T-helper 1 cell treated with Interleukin-12 subunit alpha and Interleukin-12 subunit beta and Interleukin-4 antibody, amounts not matched to agents 30 μg/mL and 1 μg/mL, for 36 hours (primary cell): ENCODE measurements around the gene PRKCD.
A peak's percentile ranks its signal among the peaks of the same experiment; 100 is the strongest.

Experiments used
- H3K27ac Mint-ChIP-seq: one replicate; pipeline ENCODE4 v1.8.0; 2021; ENCODE audit warnings: mild to moderate bottlenecking, mixed read lengths
- H3K27me3 Mint-ChIP-seq: one replicate; pipeline ENCODE4 v1.8.0; 2021; ENCODE audit warnings: low read depth, mixed read lengths
- H3K36me3 Mint-ChIP-seq: one replicate; pipeline ENCODE4 v1.8.0; 2021; ENCODE audit warnings: low read depth, mixed read lengths
- H3K4me1 Mint-ChIP-seq: one replicate; pipeline ENCODE4 v1.8.0; 2021; ENCODE audit warnings: low read depth, mixed read lengths
- H3K4me3 Mint-ChIP-seq: one replicate; pipeline ENCODE4 v1.8.0; 2021; ENCODE audit warnings: mild to moderate bottlenecking, moderate library complexity, mixed read lengths
- H3K9me3 Mint-ChIP-seq: one replicate; pipeline ENCODE4 v1.8.0; 2021; ENCODE audit warnings: mixed read lengths

Gene PRKCD

DNA sequence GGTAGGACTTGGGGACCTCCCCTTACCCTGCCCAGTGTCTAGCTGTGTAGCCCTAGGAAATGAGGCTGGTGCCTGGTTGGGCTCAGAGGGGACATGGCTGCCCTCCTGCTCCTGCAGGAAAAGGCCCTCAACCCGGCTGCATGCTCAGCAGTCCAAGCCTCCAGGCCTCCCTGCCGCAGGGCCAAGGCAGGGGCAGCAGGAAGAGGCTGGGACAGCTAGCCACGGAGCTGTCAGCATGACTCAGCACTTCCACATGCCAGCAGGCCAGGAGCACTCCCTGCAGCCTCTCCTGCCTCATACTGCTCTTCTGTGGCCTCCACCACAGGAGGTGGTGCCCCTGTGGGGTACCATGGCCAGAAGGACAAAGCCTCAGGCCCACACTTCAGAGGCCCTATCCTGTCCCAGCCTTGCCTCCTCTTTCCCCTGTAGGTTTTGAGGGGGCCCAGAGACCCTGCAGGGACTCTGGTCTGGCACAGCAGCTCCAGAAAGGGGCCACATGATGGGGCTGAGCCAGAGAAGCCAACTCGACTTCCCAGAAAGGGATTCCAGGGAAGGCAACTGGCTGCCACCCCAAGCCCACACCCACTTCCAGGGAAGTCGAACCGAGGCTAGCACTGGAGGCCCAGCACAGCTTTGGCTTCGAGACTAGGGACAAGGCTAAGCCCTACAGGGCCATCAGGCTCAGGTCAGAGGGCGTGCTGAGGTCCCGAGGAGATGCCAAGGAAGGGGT, 75.3 kb downstream of the PRKCD start:
- Mint-ChIP-seq H3K4me3 (no peak overlapping the region), H3K27ac (peak overlapping the region; percentile 41), H3K4me1 (peaks cover 14% of the 10 kb centered on the region), H3K9me3 (no peaks in the 10 kb centered on the region), H3K27me3 (no peaks in the 10 kb centered on the region), H3K36me3 (peaks cover 26% of the 10 kb centered on the region)

DNA sequence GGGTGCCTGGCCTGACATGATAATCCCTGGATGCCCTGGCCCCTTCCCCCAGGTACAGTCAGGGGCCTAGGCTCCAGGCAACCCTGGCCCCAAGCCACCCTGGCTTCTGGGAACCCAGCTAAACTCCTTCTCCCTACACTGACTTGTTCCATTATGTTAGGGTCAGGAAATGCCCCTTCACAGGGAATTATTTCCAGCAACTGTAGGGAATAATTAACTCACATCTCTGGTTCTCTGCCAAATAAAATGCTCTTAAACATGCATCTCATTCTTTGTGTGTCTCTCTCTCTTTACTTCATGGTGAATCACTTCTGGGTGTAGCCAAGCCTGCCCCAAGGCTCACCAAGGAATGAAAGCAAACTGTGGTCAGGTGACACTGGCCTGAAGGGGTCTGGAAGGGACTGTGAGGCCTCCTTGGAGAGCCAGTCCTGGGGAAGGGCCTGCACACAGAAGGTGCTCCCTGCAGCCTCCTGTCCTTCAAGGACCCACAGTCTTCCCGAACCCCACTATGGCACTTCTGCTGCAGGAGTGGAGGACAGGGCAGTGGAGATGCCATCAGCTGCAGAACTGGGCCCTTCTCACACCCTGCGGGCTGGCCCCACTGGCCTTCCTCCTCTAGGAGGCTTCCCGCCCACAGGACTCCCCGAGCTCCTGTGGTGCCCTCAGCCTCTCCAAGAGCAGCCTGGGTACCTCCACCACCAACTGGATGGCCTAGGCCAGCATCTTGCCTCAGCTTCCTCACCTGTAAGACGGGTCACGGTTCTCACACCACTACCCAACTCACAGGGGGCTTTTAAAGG, 77.2 kb downstream of the PRKCD start:
- Mint-ChIP-seq H3K36me3 (peaks cover 21% of the 10 kb centered on the region), H3K4me1 (peaks cover 14% of the 10 kb centered on the region), H3K9me3 (no peaks in the 10 kb centered on the region), H3K27ac (no peak overlapping the region), H3K4me3 (no peak overlapping the region), H3K27me3 (no peaks in the 10 kb centered on the region)

DNA sequence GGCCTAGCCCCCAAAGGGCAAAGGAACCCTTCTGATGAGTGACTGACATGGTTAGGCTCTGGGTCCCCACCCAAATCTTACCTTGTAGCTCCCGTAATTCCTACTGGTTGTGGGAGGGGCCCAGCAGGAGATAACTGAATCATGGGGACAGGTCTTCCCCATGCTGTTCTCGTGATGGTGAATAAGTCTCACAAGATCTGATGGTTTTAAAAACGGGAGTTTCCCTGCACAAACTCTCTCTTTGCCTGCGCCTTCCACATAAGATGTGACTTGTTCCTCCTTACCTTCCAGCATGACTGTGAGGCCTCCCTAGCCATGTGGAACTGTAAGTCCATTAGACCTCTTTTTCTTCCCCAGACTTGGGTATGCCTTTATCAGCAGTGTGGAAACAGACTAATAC, 77.9 kb downstream of the PRKCD start:
- H3K4me1 Mint-ChIP-seq: peaks cover 16% of the 10 kb centered on the region
- H3K27ac Mint-ChIP-seq: no peak overlapping the region
- H3K36me3 Mint-ChIP-seq: peaks cover 18% of the 10 kb centered on the region
- H3K27me3 Mint-ChIP-seq: no peaks in the 10 kb centered on the region
- H3K9me3 Mint-ChIP-seq: no peaks in the 10 kb centered on the region
- H3K4me3 Mint-ChIP-seq: no peak overlapping the region

DNA sequence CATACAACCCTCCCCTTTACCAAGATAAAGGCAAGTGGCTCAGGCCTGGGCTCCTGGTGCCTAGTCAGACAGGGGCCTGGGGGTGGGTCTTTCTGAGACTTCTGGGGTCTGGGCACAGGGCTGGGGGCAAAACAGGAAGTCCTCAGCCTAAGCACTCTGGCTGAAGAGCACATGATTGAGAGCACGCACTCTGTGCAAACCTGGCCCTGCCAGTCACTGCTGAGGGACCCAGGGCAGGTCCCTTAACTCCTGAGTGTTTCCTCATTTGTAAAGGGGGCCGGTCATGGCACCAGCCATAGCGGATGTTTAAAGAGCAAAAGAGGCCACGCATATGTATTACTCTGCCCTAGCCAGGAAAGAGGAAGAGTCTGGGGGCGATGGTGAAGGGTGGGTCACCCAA, 78.8 kb downstream of the PRKCD start:
- peaks cover 12% of the 10 kb centered on the region for H3K4me1 Mint-ChIP-seq
- peaks cover 18% of the 10 kb centered on the region for H3K36me3 Mint-ChIP-seq

DNA sequence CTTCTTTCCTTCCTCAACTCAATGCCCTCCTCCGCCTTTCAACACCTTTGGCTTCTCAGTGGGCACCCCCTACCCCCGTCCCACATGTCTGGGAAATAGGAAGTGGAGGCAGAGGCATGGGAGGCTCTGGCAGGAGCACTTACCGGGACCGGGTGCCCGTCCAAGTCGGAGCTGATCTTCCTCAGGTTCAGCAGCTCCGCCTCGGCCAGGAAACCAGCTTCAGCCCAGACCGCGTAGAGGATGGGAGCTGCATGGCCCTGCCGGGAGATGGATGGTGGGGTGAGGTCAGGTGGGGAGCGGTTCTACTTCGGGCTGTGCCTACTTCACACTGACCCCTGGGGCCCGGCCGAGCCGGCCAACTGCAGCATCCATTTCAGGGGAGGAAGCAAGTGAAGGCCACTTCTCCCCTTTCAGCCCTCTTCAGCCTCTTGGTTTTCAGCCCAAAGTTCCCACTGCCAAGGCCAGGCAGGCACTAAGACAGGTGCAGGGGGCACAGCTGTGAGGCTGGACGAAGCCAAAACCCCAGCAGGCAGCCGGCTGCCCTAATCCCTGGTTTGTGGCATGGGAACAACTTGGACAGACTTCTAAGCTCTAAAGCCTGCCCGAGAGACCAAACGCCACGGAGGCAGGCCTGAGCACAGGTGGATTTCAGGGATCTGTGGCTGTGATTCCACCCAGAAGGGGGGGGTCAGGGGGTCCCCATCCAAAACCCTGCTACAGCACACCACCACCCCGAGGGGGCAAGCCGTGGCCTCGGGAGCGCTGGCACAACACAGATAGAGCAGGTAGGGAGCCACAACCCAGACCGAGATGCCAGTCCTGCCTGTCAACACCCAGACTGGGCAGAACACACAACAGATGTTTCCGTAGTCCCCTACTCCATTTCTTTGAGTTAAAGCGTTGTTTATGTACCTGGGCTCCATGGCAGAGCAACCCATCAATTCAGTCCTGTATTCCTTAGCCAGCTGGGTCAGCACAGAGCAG, 80.3 kb downstream of the PRKCD start:
- Mint-ChIP-seq H3K36me3 (peaks cover 15% of the 10 kb centered on the region), H3K27ac (no peak overlapping the region), H3K4me3 (no peak overlapping the region), H3K27me3 (no peaks in the 10 kb centered on the region), H3K4me1 (peaks cover 17% of the 10 kb centered on the region), H3K9me3 (no peaks in the 10 kb centered on the region)

More for the DNA sequence above, 78.8 kb downstream of the PRKCD start:
- Mint-ChIP-seq H3K9me3 (no peaks in the 10 kb centered on the region), H3K27ac (no peak overlapping the region), H3K4me3 (no peak overlapping the region), H3K27me3 (no peaks in the 10 kb centered on the region)

DNA sequence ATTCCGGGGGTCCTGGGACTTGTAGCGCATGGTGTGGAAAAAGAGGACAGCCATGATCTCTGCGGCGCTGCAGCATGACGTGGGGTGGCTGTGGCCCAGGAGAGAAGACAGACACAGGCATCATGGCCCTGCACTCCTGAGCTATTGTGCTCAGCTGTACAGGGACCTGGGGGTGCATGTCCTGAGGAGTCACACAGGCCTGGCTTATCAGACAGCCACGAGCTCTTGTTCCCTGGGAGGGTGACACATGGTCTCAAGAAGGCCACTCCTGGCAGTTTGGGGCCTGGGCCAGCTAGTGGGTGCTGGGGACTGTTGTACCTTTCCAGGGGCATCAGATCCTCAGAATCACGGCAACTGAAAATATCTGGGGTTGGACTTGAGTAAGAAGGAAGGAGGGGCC, 81.1 kb downstream of the PRKCD start:
- peaks cover 12% of the 10 kb centered on the region for H3K36me3 Mint-ChIP-seq

More for the DNA sequence above, 81.1 kb downstream of the PRKCD start:
- Mint-ChIP-seq H3K27me3 (no peaks in the 10 kb centered on the region), H3K4me1 (peaks cover 11% of the 10 kb centered on the region), H3K4me3 (no peak overlapping the region), H3K9me3 (no peaks in the 10 kb centered on the region), H3K27ac (peak overlapping the region; percentile 49)
